ENCODE measurements around the gene HS6ST1.

The HS6ST1 gene

GRCh38 chr2:128298846-128299507, 19.7 kb downstream of the HS6ST1 start:
- DNase-seq (ENCODE audit: low read depth), result no peak

- no peak for DNase-seq (ENCODE audit: low read depth)
These were observed 20.4 kb downstream of the HS6ST1 start for GRCh38 chr2:128298286-128298685.

- no peak for DNase-seq (ENCODE audit: low read depth)
These were observed 24.7 kb downstream of the HS6ST1 start for GRCh38 chr2:128293870-128294455.

GRCh38 chr2:128293426-128293755, 25.3 kb downstream of the HS6ST1 start:
- DNase-seq (ENCODE audit: low read depth), result no peak

GRCh38 chr2:128292599-128293425, 25.9 kb downstream of the HS6ST1 start:
- no peak for DNase-seq (ENCODE audit: low read depth)

- no peak for DNase-seq (ENCODE audit: low read depth)
These were observed 26.6 kb downstream of the HS6ST1 start for GRCh38 chr2:128291844-128292598.

- no peak for DNase-seq (ENCODE audit: low read depth)
These were observed 27.4 kb downstream of the HS6ST1 start for GRCh38 chr2:128291161-128291843.

- no peak for DNase-seq (ENCODE audit: low read depth)
These were observed 28.3 kb downstream of the HS6ST1 start for GRCh38 chr2:128290356-128290755.

GRCh38 chr2:128289439-128289838, 29.2 kb downstream of the HS6ST1 start:
- no peak for DNase-seq (ENCODE audit: low read depth)

- no peak for DNase-seq (ENCODE audit: low read depth)
These were observed 29.9 kb downstream of the HS6ST1 start for GRCh38 chr2:128288781-128289180.

GRCh38 chr2:128287780-128288735, 30.6 kb downstream of the HS6ST1 start:
- DNase-seq (ENCODE audit: low read depth), result no peak

- no peak for DNase-seq (ENCODE audit: low read depth)
These were observed 31.5 kb downstream of the HS6ST1 start for GRCh38 chr2:128286905-128287779.

GRCh38 chr2:128286011-128286721, 32.5 kb downstream of the HS6ST1 start:
- no peak for DNase-seq (ENCODE audit: low read depth)

GRCh38 chr2:128285329-128285931, 33.2 kb downstream of the HS6ST1 start:
- DNase-seq (ENCODE audit: low read depth), result no peak

GRCh38 chr2:128284841-128285240, 33.8 kb downstream of the HS6ST1 start:
- no peak for DNase-seq (ENCODE audit: low read depth)

GRCh38 chr2:128284037-128284441, 34.6 kb downstream of the HS6ST1 start:
- no peak for DNase-seq (ENCODE audit: low read depth)

- no peak for DNase-seq (ENCODE audit: low read depth)
These were observed 35.5 kb downstream of the HS6ST1 start for GRCh38 chr2:128282976-128283810.
